Liver (tissue), 9 donors: ENCODE measurements around the gene UBL4A. TPM values are rescaled to one million over a fixed set of nuclear protein-coding genes. Genes with fewer than 3 reads are reported as not detected.

Source experiments
- DNase-seq: peaks from one replicate; pipeline ENCODE4 v3.0.0-alpha.2; 2017; ENCODE audit warnings: low spot score
- H3K27ac ChIP-seq, 2 donors: one replicate each; pipeline ENCODE4 v1.7.0; 2013; ENCODE audit warnings: inconsistent platforms in 2 of 2, low read length in 2 of 2, control low read depth in 1 of 2, low read depth in 1 of 2, mild to moderate bottlenecking in 1 of 2
- H3K27me3 ChIP-seq, 4 donors: one replicate each; pipeline versions ENCODE4 v1.6.1 to v1.7.0; 2013; ENCODE audit warnings: low read length in 3 of 4, inconsistent platforms in 1 of 4, mild to moderate bottlenecking in 1 of 4, moderate library complexity in 1 of 4; ENCODE audit not compliant: control insufficient read depth in 4 of 4, insufficient read depth in 4 of 4
- H3K36me3 ChIP-seq, 4 donors: one replicate each; pipeline versions ENCODE4 v1.6.1 to v1.7.0; 2013; ENCODE audit warnings: low read length in 3 of 4, mild to moderate bottlenecking in 3 of 4, low read depth in 1 of 4, moderate library complexity in 1 of 4; ENCODE audit not compliant: control insufficient read depth in 4 of 4, insufficient read depth in 3 of 4
- H3K4me1 ChIP-seq, 4 donors: one replicate each; pipeline versions ENCODE4 v1.6.1 to v1.7.0; 2013; ENCODE audit warnings: low read length in 3 of 4, mild to moderate bottlenecking in 3 of 4, moderate library complexity in 1 of 4; ENCODE audit not compliant: control insufficient read depth in 4 of 4, insufficient read depth in 4 of 4
- H3K4me3 ChIP-seq, 3 donors: one replicate each; pipeline versions ENCODE4 v1.6.1 to v1.7.0; 2013; ENCODE audit warnings: low read length in 3 of 3, control low read depth in 1 of 3, low read depth in 1 of 3, mild to moderate bottlenecking in 1 of 3
- H3K9ac ChIP-seq, 2 donors: one replicate each; pipeline ENCODE4 v1.7.0; 2013; ENCODE audit warnings: low read length in 2 of 2, mild to moderate bottlenecking in 2 of 2, moderate library complexity in 2 of 2, control low read depth in 1 of 2, low read depth in 1 of 2
- H3K9me3 ChIP-seq, 4 donors: one replicate each; pipeline versions ENCODE4 v1.6.1 to v1.7.0; 2013; ENCODE audit warnings: low read length in 3 of 4; ENCODE audit not compliant: control insufficient read depth in 4 of 4
- FOXA1 ChIP-seq: IDR thresholded peaks from 2 replicates; pipeline ENCODE4 v1.6.1; 2016; ENCODE audit warnings: antibody characterized with exemption
- HNF4A ChIP-seq, 2 donors: conservative IDR thresholded peaks; 2 replicates each; pipeline ENCODE4 v1.6.1; 2016; ENCODE audit warnings: antibody characterized with exemption in 2 of 2, mild to moderate bottlenecking in 2 of 2
- JUND ChIP-seq, 2 donors: IDR thresholded peaks; 2 replicates each; pipeline ENCODE4 v1.6.1; 2016; ENCODE audit warnings: antibody characterized with exemption in 2 of 2
- NR2F2 ChIP-seq: IDR thresholded peaks from 2 replicates; pipeline ENCODE4 v1.6.1; 2016; ENCODE audit warnings: antibody characterized with exemption
- RAD21 ChIP-seq, 2 donors: IDR thresholded peaks; 2 replicates each; pipeline ENCODE4 v1.6.1; 2016; ENCODE audit warnings: antibody characterized with exemption in 2 of 2, mild to moderate bottlenecking in 2 of 2
- SP1 ChIP-seq: IDR thresholded peaks from 2 replicates; pipeline ENCODE4 v1.6.1; 2018; ENCODE audit warnings: antibody characterized with exemption, mild to moderate bottlenecking
- YY1 ChIP-seq: IDR thresholded peaks from 2 replicates; pipeline ENCODE4 v1.6.1; 2016; ENCODE audit warnings: antibody characterized with exemption, mild to moderate bottlenecking
- WGBS: extraction: QIAGEN DNeasy Blood & Tissue Kit; methylation state at CpG from one replicate; pipeline ENCODE4 v1.1.7; 2013; 5-methylcytosine and 5-hydroxymethylcytosine counted together
- polyA plus RNA-seq, 2 donors: library from polyadenylated mRNA; stranded (reverse) in 1 of 2; unstranded in 1 of 2; fragments of 200-250 nt in 1 of 2; fragments of >200 nt in 1 of 2; fragmentation: Nextera tagmentation in 1 of 2; extraction: Ambion mirVana in 1 of 2; gene quantifications; one replicate each; pipeline versions ENCODE4 v1.2.1 to v1.2.3, GENCODE V29; 2013 to 2015
- total RNA-seq, 2 donors: library from RNA; depleted of rRNA; stranded (reverse); fragments of >200 nt; gene quantifications; one replicate each; pipeline ENCODE4 v1.2.3, GENCODE V29; 2014
- TF ChIP-seq, protein P1 (sequence below): IDR thresholded peaks from 2 replicates; pipeline ENCODE4 v1.6.1; 2016; ENCODE audit warnings: antibody characterized with exemption
- TF ChIP-seq, protein P2 (sequence below): IDR thresholded peaks from 2 replicates; pipeline ENCODE4 v1.6.1; 2016; ENCODE audit warnings: antibody characterized with exemption
- TF ChIP-seq, protein P3 (sequence below): IDR thresholded peaks from 2 replicates; pipeline ENCODE4 v1.6.1; 2016; ENCODE audit warnings: antibody characterized with exemption
- TF ChIP-seq, protein P4 (sequence below): IDR thresholded peaks from 2 replicates; pipeline ENCODE4 v1.6.1; 2016; ENCODE audit warnings: antibody characterized with exemption, mild to moderate bottlenecking
- donor health status: healthy.
- donor health status: healthy.
- donor health status: healthy.
- donor health status: healthy.
- donor health status: healthy.

Gene UBL4A
- total and polyA plus RNA-seq, 4 donors = 13.9 to 22.2 (median 20.8) TPM

- 97% methylated on average over 8 of the region's 8 CpGs for WGBS
- no peak for DNase-seq
- no peak overlapping the region for H3K4me3 ChIP-seq
- TF ChIP-seq, protein P1, sequence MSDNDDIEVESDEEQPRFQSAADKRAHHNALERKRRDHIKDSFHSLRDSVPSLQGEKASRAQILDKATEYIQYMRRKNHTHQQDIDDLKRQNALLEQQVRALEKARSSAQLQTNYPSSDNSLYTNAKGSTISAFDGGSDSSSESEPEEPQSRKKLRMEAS = no peak
- no peak for TF ChIP-seq YY1
- TF ChIP-seq SP1 = no peak
- TF ChIP-seq RAD21 (IDR thresholded peaks at IDR 0.05) = no peak
- TF ChIP-seq FOXA1 = no peak
- TF ChIP-seq HNF4A (conservative IDR thresholded peaks at IDR 0.05) = no peak
- TF ChIP-seq, protein P2, sequence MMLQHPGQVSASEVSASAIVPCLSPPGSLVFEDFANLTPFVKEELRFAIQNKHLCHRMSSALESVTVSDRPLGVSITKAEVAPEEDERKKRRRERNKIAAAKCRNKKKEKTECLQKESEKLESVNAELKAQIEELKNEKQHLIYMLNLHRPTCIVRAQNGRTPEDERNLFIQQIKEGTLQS = no peak
- no peak for TF ChIP-seq NR2F2
- H3K27ac ChIP-seq = no peak overlapping the region
- no peaks in the 10 kb centered on the region for H3K36me3 ChIP-seq
- H3K4me1 ChIP-seq = peaks cover 0 to 20% (median 11%) of the 10 kb centered on the region in 4 donors
- H3K9me3 ChIP-seq = no peaks in the 10 kb centered on the region
- no peak overlapping the region for H3K9ac ChIP-seq
- H3K27me3 ChIP-seq = no peaks in the 10 kb centered on the region
Measured at GRCh38 chrX:154519389-154519788, 33.0 kb upstream of the UBL4A start.

DNA sequence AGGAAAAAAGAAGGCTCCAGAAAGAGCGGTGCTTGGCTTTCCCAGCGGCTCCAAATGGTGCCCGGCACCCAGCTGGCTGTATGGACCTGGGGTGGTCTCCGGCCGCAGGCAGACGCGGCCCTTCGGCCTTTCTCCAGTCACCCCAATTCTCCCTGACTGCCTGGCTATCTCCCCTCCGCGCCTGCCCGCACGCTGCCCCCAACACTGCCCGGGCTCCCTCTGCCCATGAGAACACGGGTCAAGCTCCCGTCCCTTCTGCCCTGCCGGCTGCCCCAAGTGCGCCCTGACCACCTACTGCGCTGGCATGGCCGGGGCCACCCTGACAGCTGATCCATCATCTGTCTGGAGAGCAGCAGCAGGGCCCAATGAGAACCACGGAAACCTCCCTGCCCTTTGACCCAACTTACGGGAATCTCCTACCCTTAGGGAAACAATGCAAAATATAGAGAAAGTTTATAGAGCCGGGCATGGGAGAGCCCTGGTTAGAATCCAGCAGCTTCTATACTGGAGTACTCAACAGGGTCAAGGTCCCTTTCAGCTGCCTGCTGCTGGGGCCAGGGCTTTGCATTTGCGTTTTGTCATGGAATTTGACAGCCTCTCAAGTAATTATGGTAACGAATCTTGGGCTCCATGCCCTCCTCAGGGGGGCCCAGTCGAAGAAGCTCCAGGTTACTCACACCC is 30.8 kb upstream of the UBL4A start:
- 35% methylated on average over 25 of the region's 25 CpGs for WGBS
- DNase-seq = no peak
- peaks cover 4 to 32% (median 15%) of the 10 kb centered on the region in 4 donors for H3K4me1 ChIP-seq
- TF ChIP-seq SP1 (peak; percentile 75), HNF4A (conservative IDR thresholded peaks at IDR 0.05) (peak; percentile 55 to 65), JUND (IDR thresholded peaks at IDR 0.05) (no peak), YY1 (peak; percentile 11)
- TF ChIP-seq, protein P1 = no peak
- no peaks in the 10 kb centered on the region for H3K9me3 ChIP-seq
- no peaks in the 10 kb centered on the region for H3K36me3 ChIP-seq
- peak overlapping the region in 1 of 3 donors; percentile 43 for H3K4me3 ChIP-seq
- no peak overlapping the region for H3K9ac ChIP-seq
- no peaks in the 10 kb centered on the region for H3K27me3 ChIP-seq
- peak overlapping the region; percentile 89 to 91 for H3K27ac ChIP-seq

DNA sequence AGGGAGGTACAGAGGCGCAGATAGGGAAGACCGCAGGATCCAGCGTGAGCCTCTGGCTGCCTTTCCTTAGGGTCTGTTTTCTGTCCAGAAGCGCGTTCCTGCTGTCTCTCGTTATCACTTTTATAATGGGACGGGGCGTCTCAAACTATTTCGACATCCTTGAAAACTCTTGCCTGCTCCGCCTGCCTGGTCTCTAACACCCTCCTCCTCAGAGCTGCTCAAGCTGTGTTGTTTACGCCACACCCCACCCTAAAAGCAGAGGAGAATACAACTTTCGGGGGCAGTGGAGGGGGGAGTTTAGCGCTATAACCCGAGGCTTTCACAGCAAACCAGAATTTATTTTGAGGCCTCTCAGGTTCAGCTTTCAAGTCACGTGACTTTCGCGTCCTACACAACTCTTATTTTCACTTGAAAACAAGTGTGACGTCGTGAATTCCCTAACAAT is 30.3 kb upstream of the UBL4A start:
- Histone ChIP-seq H3K4me1 (peaks cover 4 to 32% (median 15%) of the 10 kb centered on the region in 4 donors), H3K4me3 (peak overlapping the region; percentile 2 to 60 (median 43)), H3K27me3 (no peaks in the 10 kb centered on the region), H3K27ac (peak overlapping the region; percentile 89 to 91), H3K36me3 (peaks cover 0 to under 1% (median 0%) of the 10 kb centered on the region in 4 donors), H3K9me3 (no peaks in the 10 kb centered on the region), H3K9ac (peak overlapping the region; percentile 68 to 79)
- 4% methylated on average over 19 of the region's 19 CpGs for WGBS
- TF ChIP-seq, protein P3, sequence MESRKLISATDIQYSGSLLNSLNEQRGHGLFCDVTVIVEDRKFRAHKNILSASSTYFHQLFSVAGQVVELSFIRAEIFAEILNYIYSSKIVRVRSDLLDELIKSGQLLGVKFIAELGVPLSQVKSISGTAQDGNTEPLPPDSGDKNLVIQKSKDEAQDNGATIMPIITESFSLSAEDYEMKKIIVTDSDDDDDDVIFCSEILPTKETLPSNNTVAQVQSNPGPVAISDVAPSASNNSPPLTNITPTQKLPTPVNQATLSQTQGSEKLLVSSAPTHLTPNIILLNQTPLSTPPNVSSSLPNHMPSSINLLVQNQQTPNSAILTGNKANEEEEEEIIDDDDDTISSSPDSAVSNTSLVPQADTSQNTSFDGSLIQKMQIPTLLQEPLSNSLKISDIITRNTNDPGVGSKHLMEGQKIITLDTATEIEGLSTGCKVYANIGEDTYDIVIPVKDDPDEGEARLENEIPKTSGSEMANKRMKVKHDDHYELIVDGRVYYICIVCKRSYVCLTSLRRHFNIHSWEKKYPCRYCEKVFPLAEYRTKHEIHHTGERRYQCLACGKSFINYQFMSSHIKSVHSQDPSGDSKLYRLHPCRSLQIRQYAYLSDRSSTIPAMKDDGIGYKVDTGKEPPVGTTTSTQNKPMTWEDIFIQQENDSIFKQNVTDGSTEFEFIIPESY = no peak
- TF ChIP-seq, protein P4, sequence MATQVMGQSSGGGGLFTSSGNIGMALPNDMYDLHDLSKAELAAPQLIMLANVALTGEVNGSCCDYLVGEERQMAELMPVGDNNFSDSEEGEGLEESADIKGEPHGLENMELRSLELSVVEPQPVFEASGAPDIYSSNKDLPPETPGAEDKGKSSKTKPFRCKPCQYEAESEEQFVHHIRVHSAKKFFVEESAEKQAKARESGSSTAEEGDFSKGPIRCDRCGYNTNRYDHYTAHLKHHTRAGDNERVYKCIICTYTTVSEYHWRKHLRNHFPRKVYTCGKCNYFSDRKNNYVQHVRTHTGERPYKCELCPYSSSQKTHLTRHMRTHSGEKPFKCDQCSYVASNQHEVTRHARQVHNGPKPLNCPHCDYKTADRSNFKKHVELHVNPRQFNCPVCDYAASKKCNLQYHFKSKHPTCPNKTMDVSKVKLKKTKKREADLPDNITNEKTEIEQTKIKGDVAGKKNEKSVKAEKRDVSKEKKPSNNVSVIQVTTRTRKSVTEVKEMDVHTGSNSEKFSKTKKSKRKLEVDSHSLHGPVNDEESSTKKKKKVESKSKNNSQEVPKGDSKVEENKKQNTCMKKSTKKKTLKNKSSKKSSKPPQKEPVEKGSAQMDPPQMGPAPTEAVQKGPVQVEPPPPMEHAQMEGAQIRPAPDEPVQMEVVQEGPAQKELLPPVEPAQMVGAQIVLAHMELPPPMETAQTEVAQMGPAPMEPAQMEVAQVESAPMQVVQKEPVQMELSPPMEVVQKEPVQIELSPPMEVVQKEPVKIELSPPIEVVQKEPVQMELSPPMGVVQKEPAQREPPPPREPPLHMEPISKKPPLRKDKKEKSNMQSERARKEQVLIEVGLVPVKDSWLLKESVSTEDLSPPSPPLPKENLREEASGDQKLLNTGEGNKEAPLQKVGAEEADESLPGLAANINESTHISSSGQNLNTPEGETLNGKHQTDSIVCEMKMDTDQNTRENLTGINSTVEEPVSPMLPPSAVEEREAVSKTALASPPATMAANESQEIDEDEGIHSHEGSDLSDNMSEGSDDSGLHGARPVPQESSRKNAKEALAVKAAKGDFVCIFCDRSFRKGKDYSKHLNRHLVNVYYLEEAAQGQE = peak; percentile 15
- TF ChIP-seq HNF4A (conservative IDR thresholded peaks at IDR 0.05) (no peak), NR2F2 (peak; percentile 8), SP1 (peak; percentile 28)
- DNase-seq = no peak
